ENCODE data around the gene ZRANB1. TPM values are rescaled to one million over a fixed set of nuclear protein-coding genes. Genes with fewer than 3 reads are reported as not detected.

Gene ZRANB1
- total and polyA plus RNA-seq, 2 of the 13 experiments (the other 11 are each of a cell fraction or from before 2014, with no cell fraction given) = 10.3 to 19.6 TPM

- TF ChIP-seq ZXDC (CRISPR knock-in tag; IDR thresholded peaks at IDR 0.05) (no peak), ZNF558 (CRISPR knock-in tag; IDR thresholded peaks at IDR 0.05; ENCODE audit: borderline replicate concordance) (no peak), HNF4A (CRISPR knock-in tag; IDR thresholded peaks at IDR 0.05) (no peak), NR1H2 (CRISPR knock-in tag; IDR thresholded peaks at IDR 0.05; ENCODE audit: borderline replicate concordance, low read depth) (no peak), ZNF20 (CRISPR knock-in tag; IDR thresholded peaks at IDR 0.05) (no peak), AHDC1 (CRISPR knock-in tag; IDR thresholded peaks at IDR 0.05; ENCODE audit: borderline replicate concordance) (no peak), CBX5 (CRISPR knock-in tag; IDR thresholded peaks at IDR 0.05; ENCODE audit: borderline replicate concordance) (no peak), RAD51 (IDR thresholded peaks at IDR 0.05; ENCODE audit: borderline replicate concordance) (no peak), ZBTB21 (CRISPR knock-in tag; IDR thresholded peaks at IDR 0.05) (no peak), ATRX (CRISPR knock-in tag; IDR thresholded peaks at IDR 0.05; ENCODE audit: borderline replicate concordance) (no peak), SMC3 (IDR thresholded peaks at IDR 0.05; ENCODE audit: low read length) (no peak), KDM2A (CRISPR knock-in tag; IDR thresholded peaks at IDR 0.05; ENCODE audit: borderline replicate concordance, low read depth) (peak; percentile 59; the same call in 1 of the 2 replicates), AKNA (CRISPR knock-in tag; IDR thresholded peaks at IDR 0.05; ENCODE audit: borderline replicate concordance) (no peak), PHF5A (CRISPR knock-in tag; IDR thresholded peaks at IDR 0.05; ENCODE audit: low read depth, unreplicated experiment) (no peak), U2AF1 (optimal IDR thresholded peaks at IDR 0.05; ENCODE audit: low read depth, low read length) (no peak), ZFX (CRISPR knock-in tag; IDR thresholded peaks at IDR 0.05; ENCODE audit: low read depth) (peak; percentile 38; the same call in 1 of the 2 replicates)
Measured at GRCh38 chr10:124917428-124918190, 24.3 kb upstream of the ZRANB1 start (continued).

Data from HepG2 (cell line).